HG02885 (cell line): Measurements from ENCODE around the gene PMFBP1.

ENCODE experiments used
- ATAC-seq: cut with Tn5 transposase; IDR thresholded peaks from one replicate; pipeline ENCODE4 v1.9.1; 2021; ENCODE audit warnings: mild to moderate bottlenecking; ENCODE audit not compliant: unreplicated experiment, poor library complexity

PMFBP1 gene

GRCh38 chr16:72172105-72173034 lies at the start of gene PMFBP1:
PMFBP1 (minus strand) TSS chr16:72172155; CDS start chr16:72171208, 947 bp downstream.
- ATAC-seq: peak; percentile 98

GRCh38 chr16:72221630-72222024 lies 49.7 kb upstream of the PMFBP1 start:
- ATAC-seq: no peak

DNA sequence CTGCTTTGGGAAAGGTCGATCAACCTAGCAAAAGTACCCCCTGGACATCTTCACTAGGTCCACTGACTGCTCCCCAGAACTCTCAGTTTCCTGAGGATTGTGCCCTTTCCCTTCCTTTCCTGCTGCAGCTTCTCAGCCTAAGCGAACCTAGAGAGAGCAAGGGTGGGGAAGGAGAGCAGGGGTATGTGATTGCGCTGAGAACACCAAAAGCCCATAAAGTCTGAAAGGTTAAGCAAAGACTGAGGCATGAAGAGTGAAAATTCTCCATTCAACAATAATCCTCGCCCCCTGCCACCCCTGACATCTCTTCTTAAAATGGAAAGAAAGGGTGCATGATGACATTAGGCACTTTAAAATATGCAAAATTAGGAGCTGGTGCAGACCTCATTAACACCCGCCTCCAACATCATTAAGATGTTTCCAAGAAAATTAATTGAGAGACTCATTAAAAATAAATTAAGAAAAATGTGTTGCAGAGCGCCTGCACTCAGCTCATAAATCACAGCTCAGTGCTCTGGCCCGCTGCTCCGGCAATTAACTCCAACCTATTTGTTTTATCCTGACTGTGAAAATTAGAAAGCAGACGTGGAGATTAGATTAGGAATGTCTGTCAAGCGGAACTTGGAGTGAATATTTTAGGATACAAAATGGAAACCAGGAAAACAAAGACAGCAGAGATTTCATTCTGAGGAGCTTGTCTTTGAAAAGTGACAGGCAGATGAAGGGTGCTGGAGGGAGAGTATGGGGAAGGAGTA lies 49.1 kb upstream of the PMFBP1 start:
- no peak for ATAC-seq

GRCh38 chr16:72219282-72219681 lies 47.3 kb upstream of the PMFBP1 start:
- no peak for ATAC-seq

DNA sequence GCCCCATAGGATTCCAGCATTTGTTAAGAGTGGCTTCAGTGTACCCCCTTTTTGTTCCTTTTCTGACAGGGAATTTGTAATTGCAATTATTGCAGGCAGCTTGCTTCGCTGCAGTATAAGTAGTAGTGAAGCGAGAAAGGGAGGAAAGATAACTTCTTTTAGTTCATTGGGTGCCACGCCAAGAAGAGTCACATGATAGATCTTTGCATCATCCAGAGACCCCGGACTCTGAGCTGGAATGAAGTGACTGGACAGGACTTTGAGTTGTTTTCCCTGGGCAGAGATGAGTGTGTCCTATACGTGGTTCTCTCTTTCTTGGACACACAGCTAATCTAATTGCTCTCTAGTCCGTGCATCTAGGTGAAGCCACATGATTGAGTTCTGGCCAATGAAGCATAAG lies 44.8 kb upstream of the PMFBP1 start:
- no peak for ATAC-seq

- ATAC-seq: no peak
Measured at GRCh38 chr16:72214821-72215220, 42.9 kb upstream of the PMFBP1 start.

DNA sequence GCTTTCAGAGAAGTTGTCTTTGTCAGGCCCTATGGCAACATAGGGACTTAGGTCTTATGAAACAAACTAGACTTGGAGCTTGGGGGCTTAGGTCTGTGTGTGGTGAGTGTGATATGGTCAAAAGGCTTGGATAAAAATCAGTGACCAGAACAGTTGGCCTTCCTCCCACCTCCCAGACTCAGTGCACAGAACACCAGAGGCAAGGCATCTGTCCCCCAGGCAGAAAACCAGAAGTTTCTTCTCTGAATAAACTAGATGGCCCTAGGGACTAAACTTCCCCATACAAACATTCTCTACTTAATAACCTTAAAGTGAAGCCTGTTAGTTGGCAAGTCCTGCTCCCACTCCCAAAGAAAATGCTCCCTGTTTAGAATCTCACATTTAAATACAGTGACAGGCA lies 39.2 kb upstream of the PMFBP1 start:
- no peak for ATAC-seq

DNA sequence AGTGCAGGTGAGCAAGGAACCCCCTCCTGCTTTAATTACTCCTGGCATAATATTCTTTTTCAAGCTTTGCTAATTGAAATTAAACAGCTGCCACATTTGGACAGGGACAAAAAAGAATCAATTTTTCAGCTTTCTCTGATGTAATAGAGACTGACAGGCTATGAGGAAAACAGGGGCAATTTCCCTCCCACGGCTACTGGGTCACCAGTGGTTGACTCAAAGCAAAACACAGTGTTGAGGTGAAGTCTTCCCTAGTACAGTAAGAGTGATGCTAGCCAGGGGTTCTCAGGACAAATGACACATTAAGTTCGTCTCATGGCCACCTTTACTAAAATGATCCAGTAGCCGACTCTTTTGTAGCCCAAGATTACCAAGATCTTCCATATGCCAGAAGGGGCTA lies 38.6 kb upstream of the PMFBP1 start:
- ATAC-seq: peak; percentile 69

DNA sequence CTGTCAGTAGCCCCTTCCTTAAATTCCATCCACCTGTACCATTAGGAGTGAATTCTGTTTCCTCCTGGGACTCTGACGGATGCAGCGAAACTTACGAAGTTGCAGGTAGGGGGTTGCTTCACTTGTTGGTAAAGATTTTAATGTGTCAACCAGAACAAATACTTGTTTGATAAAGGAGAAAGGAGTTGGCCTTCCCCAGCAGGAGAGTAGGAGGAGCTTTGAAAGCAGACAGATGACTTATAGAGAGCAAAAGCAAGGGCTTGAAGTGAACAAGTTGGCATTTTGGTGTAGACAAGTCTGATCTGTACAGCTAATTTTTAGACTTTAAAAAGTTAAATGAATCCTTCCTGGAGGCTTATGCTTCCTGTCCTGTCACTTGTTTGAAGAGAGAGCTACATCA lies 38.1 kb upstream of the PMFBP1 start:
- no peak for ATAC-seq

DNA sequence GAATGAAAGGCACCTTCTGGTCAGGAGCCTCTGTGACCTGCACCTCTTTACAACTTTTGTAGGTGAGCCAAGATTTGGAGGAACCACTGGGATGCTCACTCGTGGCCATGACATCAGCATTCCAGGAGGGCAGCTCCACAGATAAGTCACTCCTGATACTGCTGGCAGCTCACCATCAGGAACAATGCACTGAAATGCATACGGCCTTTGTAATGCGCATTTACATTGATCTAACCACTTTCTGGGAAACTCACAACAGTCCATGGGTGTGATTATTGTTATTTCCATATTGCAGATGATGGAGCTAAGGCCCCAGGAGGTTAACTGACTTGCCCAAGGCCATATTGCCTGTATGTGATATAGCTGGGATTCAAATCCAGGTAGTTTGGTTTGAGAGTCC lies 34.3 kb upstream of the PMFBP1 start:
- no peak for ATAC-seq

- ATAC-seq: peak; percentile 67
Measured at GRCh38 chr16:72203401-72203800, 31.4 kb upstream of the PMFBP1 start.

DNA sequence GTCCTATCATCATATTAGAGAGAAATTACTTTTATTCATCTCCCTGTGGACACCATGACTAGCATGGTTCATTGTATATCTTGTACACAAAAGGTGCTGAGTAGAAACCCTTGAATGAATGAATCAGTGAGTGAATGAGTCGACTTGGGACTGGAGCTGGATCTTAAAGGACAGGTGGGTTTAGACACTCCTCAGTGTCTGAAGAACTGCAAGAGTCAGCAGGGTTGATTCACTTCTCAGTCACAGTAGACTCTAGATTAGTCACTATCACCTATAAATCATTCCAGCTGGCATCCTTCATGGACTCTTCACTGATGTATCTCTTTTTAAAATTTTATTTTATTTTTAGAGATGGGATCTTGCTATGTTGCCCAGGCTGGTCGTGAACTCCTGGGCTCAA lies 30.1 kb upstream of the PMFBP1 start:
- ATAC-seq: no peak

GRCh38 chr16:72201387-72201786 lies 29.4 kb upstream of the PMFBP1 start:
- no peak for ATAC-seq

- ATAC-seq: no peak
Measured at GRCh38 chr16:72199761-72200337, 27.9 kb upstream of the PMFBP1 start.

DNA sequence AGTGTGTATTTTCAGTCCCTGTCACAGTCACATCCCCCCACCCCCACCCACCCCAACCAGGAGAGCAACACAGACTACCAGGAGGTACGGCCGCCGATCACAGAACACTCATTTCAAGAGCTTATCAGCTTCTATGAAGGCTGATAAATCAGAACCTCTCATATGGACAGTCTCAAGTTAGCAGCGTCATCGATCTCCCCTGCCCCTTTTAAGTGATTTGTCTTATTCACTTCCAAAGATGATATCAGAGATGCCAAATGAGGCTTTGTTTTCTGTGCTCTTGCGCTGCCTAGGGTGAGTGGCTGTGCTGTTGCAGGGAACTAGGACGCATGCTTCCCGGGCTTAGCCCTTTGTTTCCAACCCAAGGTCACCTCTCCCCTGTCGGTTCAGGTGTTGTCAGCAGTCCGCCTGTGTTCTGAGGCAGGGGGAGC lies 26.8 kb upstream of the PMFBP1 start:
- ATAC-seq: no peak

GRCh38 chr16:72198021-72198711 lies 26.2 kb upstream of the PMFBP1 start:
- ATAC-seq: no peak

- no peak for ATAC-seq
Measured at GRCh38 chr16:72197545-72197944, 25.6 kb upstream of the PMFBP1 start.

DNA sequence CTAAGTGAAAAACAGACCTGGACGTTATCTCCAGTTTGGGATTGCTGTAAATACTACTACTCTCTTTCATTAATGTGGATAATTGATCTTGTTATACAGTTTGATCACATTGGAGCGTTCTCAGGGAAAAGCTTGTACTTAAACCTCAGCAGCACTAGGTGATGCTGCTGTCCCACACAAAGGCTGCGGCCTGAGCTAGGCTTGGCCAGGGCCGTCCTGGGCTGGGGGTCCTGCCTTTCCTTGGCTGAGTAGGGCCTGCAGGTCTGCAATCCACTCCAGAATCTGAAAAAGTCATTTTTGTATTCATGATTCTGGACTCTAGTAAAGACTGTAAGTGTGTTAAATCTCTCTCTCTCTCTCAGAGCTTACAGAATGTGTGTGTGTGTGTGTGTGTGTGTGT lies 23.7 kb upstream of the PMFBP1 start:
- no peak for ATAC-seq

DNA sequence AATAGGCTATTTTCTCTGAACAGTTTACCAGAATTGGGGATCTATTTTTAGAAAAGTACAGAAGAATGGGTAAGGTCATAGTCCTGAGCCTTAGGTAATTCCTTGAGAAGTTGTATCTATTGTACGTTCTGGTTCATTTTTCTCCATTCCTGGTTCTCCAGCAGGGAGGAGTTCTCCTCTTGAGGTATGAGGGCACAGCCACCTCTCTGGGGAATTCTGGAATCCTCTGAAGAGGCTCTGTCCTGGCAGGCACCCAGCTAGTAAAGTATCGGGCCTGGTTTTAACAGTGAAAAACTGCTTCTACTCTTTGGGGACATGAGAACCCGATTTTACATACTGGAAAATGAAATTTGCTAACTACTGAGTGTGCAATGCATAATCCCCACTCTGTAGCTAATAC lies 19.6 kb upstream of the PMFBP1 start:
- no peak for ATAC-seq

DNA sequence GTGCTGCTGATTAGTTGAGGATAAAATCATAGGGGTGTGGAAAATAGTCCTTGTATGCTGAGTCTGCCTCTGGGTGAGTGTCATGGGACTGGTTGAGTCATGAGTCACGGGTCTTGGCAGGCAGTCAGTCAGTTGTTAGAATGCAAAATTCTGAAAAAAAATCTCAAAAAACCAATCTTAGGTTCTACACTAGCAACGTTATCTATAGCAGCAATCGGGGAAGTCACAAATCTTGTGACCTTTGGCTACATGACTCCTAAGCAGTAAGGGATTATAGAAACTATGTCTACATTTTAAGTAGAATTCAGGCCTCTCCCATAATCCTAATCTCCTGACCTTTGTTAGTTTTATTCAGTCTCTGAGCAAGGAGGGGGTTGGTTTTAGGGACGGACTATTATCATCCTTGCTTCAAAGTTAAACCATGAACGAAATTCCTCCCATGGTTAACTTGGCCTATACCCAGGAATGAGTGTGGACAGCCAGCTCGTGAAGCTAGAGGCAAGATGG lies 18.0 kb upstream of the PMFBP1 start:
- no peak for ATAC-seq
